Gastroesophageal sphincter (tissue), 4 donors: Measurements from ENCODE around the gene LLGL2. TPM values are rescaled to one million over a fixed set of nuclear protein-coding genes. Genes with fewer than 3 reads are reported as not detected.
A peak's percentile ranks its signal among the peaks of the same experiment; 100 is the strongest.

Source experiments
- ATAC-seq: fragments of 150-250 bp; one replicate; pipeline ENCODE4 v1.9.1; 2016; ENCODE audit warnings: mild to moderate bottlenecking, moderate library complexity
- H3K27ac ChIP-seq, 4 donors: fragments of 200-600 bp; sonication (generic) in 3 of 4; 1 replicate in 3 of 4; 2 replicates in 1 of 4; pipeline ENCODE4 v1.5.1; 2016 to 2019
- H3K27me3 ChIP-seq: fragments of 200-600 bp; sonication (generic); one replicate; pipeline ENCODE4 v1.5.1; 2019
- H3K36me3 ChIP-seq, 2 donors: fragments of 200-600 bp; sonication (generic); one replicate each; pipeline ENCODE4 v1.5.1; 2019; ENCODE audit warnings: control low read depth in 1 of 2
- H3K4me1 ChIP-seq, 3 donors: fragments of 200-600 bp; sonication (generic); 1 replicate in 2 of 3; 2 replicates in 1 of 3; pipeline ENCODE4 v1.5.1; 2016 to 2019; ENCODE audit warnings: control low read depth in 2 of 3
- H3K4me3 ChIP-seq, 2 donors: fragments of 200-600 bp; sonication (generic); one replicate each; pipeline ENCODE4 v1.5.1; 2019; ENCODE audit warnings: mild to moderate bottlenecking in 1 of 2, moderate library complexity in 1 of 2
- H3K9me3 ChIP-seq, 3 donors: fragments of 200-600 bp; sonication (generic); one replicate each; pipeline ENCODE4 v1.5.1; 2017 to 2019; ENCODE audit warnings: control low read depth in 2 of 3
- EP300 ChIP-seq: sonication (generic); formaldehyde crosslinking; IDR thresholded peaks from one replicate; pipeline ENCODE4 v1.6.1; 2017; ENCODE audit warnings: antibody characterized with exemption, mild to moderate bottlenecking
- POLR2A ChIP-seq, 2 donors: fragments of 450-650 bp; IDR thresholded peaks; one replicate each; pipeline ENCODE4 v1.6.1; 2017; ENCODE audit warnings: antibody characterized with exemption in 2 of 2, mild to moderate bottlenecking in 2 of 2, moderate library complexity in 1 of 2
- POLR2AphosphoS5 ChIP-seq: sonication (generic); formaldehyde crosslinking; IDR thresholded peaks from one replicate; pipeline ENCODE4 v1.6.1; 2017; ENCODE audit warnings: antibody characterized with exemption
- WGBS, 2 donors: methylation state at CpG; one replicate each; pipeline ENCODE4 v1.1.5; 2018; ENCODE audit warnings: low coverage in 1 of 2; 5-methylcytosine and 5-hydroxymethylcytosine counted together
- total RNA-seq, 4 donors: library from RNA; depleted of rRNA; stranded (reverse); fragments of >200 nt; gene quantifications; one replicate each; pipeline ENCODE4 v1.1.0, GENCODE V29; 2016
- TF ChIP-seq, protein P1 (sequence below), 4 experiments: fragments of 200-600 bp in 2 of 4; fragments of 450-650 bp in 2 of 4; sonication (generic) in 1 of 4; IDR thresholded peaks; one replicate each; pipeline ENCODE4 v1.5.1; 2017 to 2019; ENCODE audit warnings: antibody characterized with exemption in 4 of 4, mild to moderate bottlenecking in 2 of 4, moderate library complexity in 2 of 4

The LLGL2 gene
- total RNA-seq, 4 donors from 2014 or later, result 2.3 to 7.9 (median 5.8) TPM

DNA sequence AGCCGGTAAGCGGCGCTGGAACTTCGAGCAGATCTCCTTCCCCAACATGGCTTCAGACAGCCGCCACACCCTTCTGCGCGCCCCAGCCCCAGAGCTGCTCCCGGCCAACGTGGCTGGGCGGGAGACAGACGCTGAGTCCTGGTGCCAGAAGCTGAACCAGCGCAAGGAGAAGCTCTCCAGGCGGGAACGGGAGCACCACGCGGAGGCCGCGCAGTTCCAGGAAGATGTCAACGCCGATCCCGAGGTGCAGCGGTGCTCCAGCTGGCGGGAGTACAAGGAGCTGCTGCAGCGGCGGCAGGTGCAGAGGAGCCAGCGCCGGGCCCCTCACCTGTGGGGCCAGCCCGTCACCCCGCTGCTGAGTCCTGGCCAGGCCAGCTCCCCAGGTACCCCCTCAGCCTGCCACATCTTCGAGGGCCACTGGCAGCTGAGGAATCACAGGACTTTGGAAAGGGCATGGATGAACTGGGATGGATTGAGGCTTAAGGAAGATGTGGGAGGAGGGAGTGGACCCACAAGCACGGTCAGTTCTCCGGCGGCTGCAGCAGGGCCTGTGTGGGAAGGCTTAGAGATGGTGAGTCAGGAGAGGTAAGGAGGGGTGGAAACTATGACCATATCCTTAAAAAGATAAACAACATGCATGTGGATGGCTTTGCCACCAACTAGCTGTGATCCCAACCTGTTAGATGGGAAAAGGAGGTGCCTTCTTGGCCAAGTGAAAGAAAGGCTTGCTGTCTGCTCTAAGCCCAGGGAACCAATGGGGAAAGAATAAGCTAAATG, 3.4 kb upstream of the LLGL2 start:
- H3K9me3 ChIP-seq, result no peaks in the 10 kb centered on the region
- peaks cover 0 to 36% of the 10 kb centered on the region in 2 donors for H3K36me3 ChIP-seq
- no peak for TF ChIP-seq POLR2AphosphoS5
- TF ChIP-seq, protein P1, sequence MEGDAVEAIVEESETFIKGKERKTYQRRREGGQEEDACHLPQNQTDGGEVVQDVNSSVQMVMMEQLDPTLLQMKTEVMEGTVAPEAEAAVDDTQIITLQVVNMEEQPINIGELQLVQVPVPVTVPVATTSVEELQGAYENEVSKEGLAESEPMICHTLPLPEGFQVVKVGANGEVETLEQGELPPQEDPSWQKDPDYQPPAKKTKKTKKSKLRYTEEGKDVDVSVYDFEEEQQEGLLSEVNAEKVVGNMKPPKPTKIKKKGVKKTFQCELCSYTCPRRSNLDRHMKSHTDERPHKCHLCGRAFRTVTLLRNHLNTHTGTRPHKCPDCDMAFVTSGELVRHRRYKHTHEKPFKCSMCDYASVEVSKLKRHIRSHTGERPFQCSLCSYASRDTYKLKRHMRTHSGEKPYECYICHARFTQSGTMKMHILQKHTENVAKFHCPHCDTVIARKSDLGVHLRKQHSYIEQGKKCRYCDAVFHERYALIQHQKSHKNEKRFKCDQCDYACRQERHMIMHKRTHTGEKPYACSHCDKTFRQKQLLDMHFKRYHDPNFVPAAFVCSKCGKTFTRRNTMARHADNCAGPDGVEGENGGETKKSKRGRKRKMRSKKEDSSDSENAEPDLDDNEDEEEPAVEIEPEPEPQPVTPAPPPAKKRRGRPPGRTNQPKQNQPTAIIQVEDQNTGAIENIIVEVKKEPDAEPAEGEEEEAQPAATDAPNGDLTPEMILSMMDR (IDR thresholded peaks at IDR 0.05), result no peak
- no peak for TF ChIP-seq POLR2A (IDR thresholded peaks at IDR 0.05)
- TF ChIP-seq EP300, result no peak
- no peak overlapping the region for H3K4me3 ChIP-seq
- H3K27ac ChIP-seq, result no peak overlapping the region
- H3K4me1 ChIP-seq, result peaks cover 0 to 39% (median 13%) of the 10 kb centered on the region in 3 donors
- WGBS, 2 donors, result 63% methylated on average over 3 of the region's 33 CpGs; no CpG with 5 or more reads in 1 of the 2 donors
- H3K27me3 ChIP-seq, result no peaks in the 10 kb centered on the region
- ATAC-seq, result no peak

DNA sequence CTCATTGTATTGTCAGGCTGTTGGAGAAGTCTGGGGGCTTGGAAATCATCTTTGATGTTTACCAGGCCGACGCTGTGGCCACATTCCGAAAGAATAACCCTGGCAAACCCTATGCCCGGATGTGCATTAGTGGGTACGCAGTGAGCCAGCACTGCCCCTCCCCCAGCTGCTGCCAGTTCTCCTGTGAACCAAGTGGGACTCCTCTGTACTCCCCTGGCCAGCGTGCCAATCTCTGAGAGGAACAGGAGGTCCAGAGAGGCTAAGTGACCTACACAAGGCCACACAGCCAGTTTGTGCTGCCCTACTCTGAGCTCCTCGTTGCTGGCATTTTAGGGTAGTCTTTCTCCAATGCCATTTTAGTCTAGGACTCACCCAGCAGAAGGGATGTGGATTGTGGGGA, 1.9 kb upstream of the LLGL2 start:
- Histone ChIP-seq H3K27me3 (no peaks in the 10 kb centered on the region), H3K27ac (no peak overlapping the region), H3K4me3 (no peak overlapping the region), H3K36me3 (peaks cover 0 to 36% of the 10 kb centered on the region in 2 donors), H3K4me1 (peaks cover 0 to 26% (median 7%) of the 10 kb centered on the region in 3 donors), H3K9me3 (no peaks in the 10 kb centered on the region)
- TF ChIP-seq, protein P1 (IDR thresholded peaks at IDR 0.05), result no peak
- TF ChIP-seq POLR2AphosphoS5 (no peak), EP300 (no peak), POLR2A (IDR thresholded peaks at IDR 0.05) (no peak)
- ATAC-seq, result no peak
- WGBS, 2 donors, result 89% methylated on average over 6 of the region's 7 CpGs; no CpG with 5 or more reads in 1 of the 2 donors

- ATAC-seq, result no peak
- H3K27ac ChIP-seq, result peak overlapping the region in 3 of 4 donors; percentile 70 to 82 (median 79)
- H3K27me3 ChIP-seq, result no peaks in the 10 kb centered on the region
- H3K4me3 ChIP-seq, result peak overlapping the region; percentile 54 to 76
- no peaks in the 10 kb centered on the region for H3K9me3 ChIP-seq
- 0 to 21% methylated on average over 2 to 3 of the region's 24 CpGs for WGBS, 2 donors
- TF ChIP-seq, protein P1 (IDR thresholded peaks at IDR 0.05), result no peak
- TF ChIP-seq POLR2AphosphoS5 (no peak), EP300 (no peak), POLR2A (IDR thresholded peaks at IDR 0.05) (no peak)
- H3K36me3 ChIP-seq, result peaks cover 0 to 29% of the 10 kb centered on the region in 2 donors
- peaks cover 0 to 26% (median 7%) of the 10 kb centered on the region in 3 donors for H3K4me1 ChIP-seq
These were observed 1.1 kb upstream of the LLGL2 start for GRCh38 chr17:75524269-75524969.

DNA sequence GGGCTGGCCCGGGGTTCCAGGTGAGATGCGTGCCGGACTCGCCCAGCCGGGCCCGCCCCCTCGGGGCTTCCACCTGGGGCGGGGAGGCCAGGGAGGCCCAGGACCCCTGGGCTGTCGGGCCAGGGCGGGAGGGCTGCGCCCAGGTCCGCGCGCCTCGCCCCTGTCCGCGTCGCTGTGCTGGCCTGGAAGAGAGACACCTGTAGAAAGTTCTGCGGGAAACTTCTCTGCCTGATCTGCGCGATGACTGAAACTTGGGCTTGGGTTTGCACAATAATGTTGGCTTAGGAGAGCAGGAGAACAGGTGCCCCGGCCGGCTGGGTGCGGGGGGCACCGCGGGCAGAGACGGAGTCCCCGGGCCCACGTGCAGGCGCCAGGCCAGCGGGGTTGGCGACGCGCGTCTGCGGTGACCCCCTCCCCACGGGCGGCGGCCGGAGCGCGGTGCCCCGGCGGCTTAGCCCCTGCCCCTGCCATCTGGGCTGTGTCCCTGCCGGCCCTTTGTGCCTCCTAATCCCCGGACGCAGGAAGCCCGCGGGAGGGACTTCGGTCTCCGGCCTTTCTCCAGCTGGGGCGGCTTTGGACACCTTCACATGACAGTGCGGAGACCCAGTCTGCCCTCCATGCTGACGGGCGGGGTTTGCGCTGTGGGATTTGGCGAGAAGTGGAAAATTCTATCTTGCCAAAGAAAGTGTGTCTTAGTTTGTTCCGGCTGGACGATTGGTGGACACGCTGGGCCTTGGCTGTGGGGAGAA, 483 bp downstream of the LLGL2 start:
- no peak for TF ChIP-seq POLR2AphosphoS5
- peak; percentile 3 for ATAC-seq
- Histone ChIP-seq H3K36me3 (peaks cover 0 to 16% of the 10 kb centered on the region in 2 donors), H3K27me3 (no peaks in the 10 kb centered on the region), H3K27ac (peak overlapping the region in 2 of 4 donors; percentile 70 to 79), H3K9me3 (no peaks in the 10 kb centered on the region), H3K4me1 (peaks cover 0 to 26% (median 7%) of the 10 kb centered on the region in 3 donors), H3K4me3 (peak overlapping the region; percentile 54 to 76)
- no CpG with 5 or more reads among the region's 60 CpGs for WGBS, 2 donors
